Large intestine (tissue), 3 donors: ENCODE measurements around the gene POC5. TPM values are rescaled to one million over a fixed set of nuclear protein-coding genes. Genes with fewer than 3 reads are reported as not detected.
A peak's percentile ranks its signal among the peaks of the same experiment; 100 is the strongest.
"Not testable (repeated sequence)": the region's sequence is repeated elsewhere in the genome, so short reads cannot be mapped to it uniquely, and the experiment has no call there.

ENCODE experiments used
- DNase-seq, 2 donors: peaks; one replicate each; pipeline versions ENCODE4 v3.0.0 to v3.0.0-alpha.2; 2013
- H3K27ac ChIP-seq: one replicate; pipeline ENCODE4 v1.5.1; 2013; ENCODE audit warnings: low read length
- H3K27me3 ChIP-seq: 2 replicates; pipeline ENCODE4 v1.6.1; 2013; ENCODE audit warnings: low read length; ENCODE audit not compliant: control insufficient read depth, insufficient read depth
- H3K36me3 ChIP-seq: 2 replicates; pipeline ENCODE4 v1.6.1; 2013; ENCODE audit warnings: low read length; ENCODE audit not compliant: control insufficient read depth, insufficient read depth
- H3K4me1 ChIP-seq: one replicate; pipeline ENCODE4 v1.6.1; 2013; ENCODE audit warnings: low read length; ENCODE audit not compliant: control insufficient read depth, insufficient read depth
- H3K4me3 ChIP-seq: one replicate; pipeline ENCODE4 v1.5.1; 2013; ENCODE audit warnings: low read length
- H3K9me3 ChIP-seq: one replicate; pipeline ENCODE4 v1.6.1; 2013; ENCODE audit warnings: mild to moderate bottlenecking, low read depth, low read length, moderate library complexity; ENCODE audit not compliant: control insufficient read depth
- WGBS: methylation state at CpG from one replicate; pipeline ENCODE4 v1.1.5; 2013; ENCODE audit warnings: low lambda C conversion rate; ENCODE audit not compliant: insufficient coverage; 5-methylcytosine and 5-hydroxymethylcytosine counted together
- polyA plus RNA-seq: library from polyadenylated mRNA; unstranded; fragments of 120-200 nt; gene quantifications from one replicate; pipeline ENCODE4 v1.2.1, GENCODE V29; 2013

POC5 gene
- polyA plus RNA-seq, 1 donor: 10.5 TPM

DNA sequence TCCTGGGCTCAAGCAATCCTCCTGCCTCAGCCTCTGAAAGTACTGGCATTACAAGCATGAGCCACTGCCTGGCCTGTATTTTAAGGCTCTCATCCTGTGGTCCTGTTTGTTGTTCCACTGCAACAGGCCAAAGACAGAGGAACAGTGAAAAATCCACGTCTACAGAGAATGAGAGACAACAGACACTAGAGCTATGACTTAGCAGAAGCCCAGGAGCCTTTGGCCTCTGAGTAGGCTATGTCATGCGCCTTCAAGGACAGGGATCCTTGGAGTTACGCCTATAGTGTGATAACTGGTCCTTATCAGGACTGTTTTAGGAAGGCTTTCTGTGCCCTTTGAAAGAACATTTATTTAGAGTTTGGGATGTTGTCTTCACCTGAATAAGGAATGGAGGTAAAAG, 10.5 kb downstream of the POC5 start:
- H3K9me3 ChIP-seq: no peaks in the 10 kb centered on the region
- H3K36me3 ChIP-seq: peaks cover 17% of the 10 kb centered on the region
- H3K4me3 ChIP-seq: no peak overlapping the region
- H3K4me1 ChIP-seq: peaks cover 2% of the 10 kb centered on the region
- WGBS: no CpG with 5 or more reads among the region's 3 CpGs
- no peaks in the 10 kb centered on the region for H3K27me3 ChIP-seq
- peak overlapping the region; percentile 9 for H3K27ac ChIP-seq
- peak in 1 of 2 donors; percentile 24 for DNase-seq

DNA sequence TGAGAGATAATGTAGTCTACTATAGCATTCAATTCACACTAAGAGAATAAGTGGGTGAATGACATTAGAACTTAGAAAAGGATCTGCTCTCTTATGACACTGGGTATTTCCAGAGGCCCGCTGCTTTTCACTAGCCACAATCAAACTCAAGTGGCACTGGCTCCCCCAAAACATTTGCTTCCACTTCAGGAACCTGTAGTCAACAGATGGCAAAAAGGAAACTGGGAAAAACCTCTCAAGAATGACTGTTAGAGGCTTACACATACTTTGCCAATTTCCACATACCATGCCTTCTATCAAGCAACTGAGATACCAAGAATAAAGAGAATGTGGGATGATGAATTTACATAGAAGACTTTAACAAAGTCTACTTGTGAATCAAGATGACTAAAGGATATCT, 11.2 kb downstream of the POC5 start:
- Histone ChIP-seq H3K4me1 (peaks cover 2% of the 10 kb centered on the region), H3K9me3 (no peaks in the 10 kb centered on the region), H3K36me3 (peaks cover 16% of the 10 kb centered on the region), H3K27me3 (no peaks in the 10 kb centered on the region), H3K4me3 (no peak overlapping the region), H3K27ac (no peak overlapping the region)
- no peak for DNase-seq
- no CpG with 5 or more reads among the region's 1 CpG for WGBS

DNA sequence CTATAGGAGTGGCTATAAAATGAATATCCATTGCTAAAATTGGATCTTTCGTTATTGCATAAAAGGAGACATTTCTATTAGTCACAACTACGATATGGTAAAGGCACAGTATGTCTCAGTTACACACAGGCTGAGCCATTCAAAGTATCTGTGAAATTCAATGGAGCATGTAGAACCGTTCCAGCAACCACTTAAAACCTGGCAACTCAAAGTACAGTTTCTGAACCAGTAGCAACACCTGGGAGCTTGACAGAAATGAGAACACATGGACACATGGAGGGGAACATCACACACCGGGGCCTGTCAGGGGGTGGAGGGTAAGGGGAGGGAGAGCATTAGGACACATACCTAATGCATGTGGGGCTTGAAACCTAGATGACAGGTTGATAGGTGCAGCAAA, 15.4 kb downstream of the POC5 start:
- Histone ChIP-seq H3K9me3 (no peaks in the 10 kb centered on the region), H3K27me3 (no peaks in the 10 kb centered on the region), H3K4me1 (peaks cover 2% of the 10 kb centered on the region), H3K27ac (no peak overlapping the region), H3K36me3 (peaks cover 9% of the 10 kb centered on the region), H3K4me3 (no peak overlapping the region)
- WGBS: no CpG with 5 or more reads among the region's 4 CpGs
- no peak for DNase-seq

DNA sequence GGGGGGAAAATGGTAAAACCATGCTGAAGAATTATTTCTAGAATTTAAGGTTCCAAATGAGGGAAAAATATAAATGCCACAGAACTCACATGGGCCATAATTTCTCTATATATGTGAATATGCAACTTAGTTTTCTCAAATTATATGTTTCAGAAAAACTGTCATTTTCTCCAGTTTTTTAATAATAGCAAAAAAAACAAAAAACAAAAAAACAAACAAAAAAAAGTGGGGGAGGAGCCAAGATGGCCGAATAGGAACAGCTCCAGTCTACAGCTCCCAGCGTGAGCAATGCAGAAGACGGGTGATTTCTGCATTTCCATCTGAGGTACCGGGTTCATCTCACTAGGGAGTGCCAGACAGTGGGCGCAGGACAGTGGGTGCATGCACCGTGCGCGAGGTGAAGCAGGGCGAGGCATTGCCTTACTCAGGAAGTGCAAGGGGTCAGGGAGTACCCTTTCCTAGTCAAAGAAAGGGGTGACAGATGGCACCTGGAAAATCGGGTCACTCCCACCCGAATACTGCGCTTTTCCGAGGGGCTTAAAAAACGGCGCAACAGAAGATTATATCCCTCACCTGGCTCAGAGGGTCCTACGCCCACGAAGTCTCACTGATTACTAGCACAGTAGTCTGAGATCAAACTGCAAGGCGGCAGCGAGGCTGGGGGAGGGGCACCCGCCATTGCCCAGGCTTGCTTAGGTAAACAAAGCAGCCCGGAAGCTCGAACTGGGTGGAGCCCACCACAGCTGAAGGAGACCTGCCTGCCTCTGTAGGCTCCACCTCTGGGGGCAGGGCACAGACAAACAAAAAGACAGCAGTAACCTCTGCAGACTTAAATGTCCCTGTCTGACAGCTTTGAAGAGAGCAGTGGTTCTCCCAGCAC, 21.5 kb downstream of the POC5 start:
- H3K36me3 ChIP-seq, H3K27ac ChIP-seq, H3K27me3 ChIP-seq, H3K9me3 ChIP-seq, H3K4me3 ChIP-seq, DNase-seq, H3K4me1 ChIP-seq: not testable (repeated sequence)
- no CpG with 5 or more reads among the region's 22 CpGs for WGBS

DNA sequence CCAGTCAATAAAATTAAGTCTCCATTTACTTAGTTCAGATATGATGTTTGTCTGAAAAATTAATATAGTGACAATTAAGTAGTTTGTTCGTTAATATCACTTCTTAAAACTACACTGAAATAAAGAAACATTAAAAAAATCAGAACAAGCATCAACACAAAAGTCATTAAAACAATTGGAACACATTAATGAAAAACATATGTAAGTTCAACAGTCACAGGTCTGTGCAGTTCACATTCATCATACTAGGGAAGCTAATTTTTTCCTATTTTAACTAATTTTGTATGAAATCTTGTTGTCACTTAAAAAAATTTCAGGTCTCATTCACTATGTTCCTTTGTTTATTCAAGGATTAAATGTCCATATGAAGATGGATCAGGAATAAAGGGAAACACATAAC, 22.5 kb downstream of the POC5 start:
- WGBS: 78% methylated on average over 1 of the region's 1 CpG
- H3K36me3 ChIP-seq: peaks cover 14% of the 10 kb centered on the region
- no peak for DNase-seq
- no peaks in the 10 kb centered on the region for H3K27me3 ChIP-seq
- H3K27ac ChIP-seq: no peak overlapping the region
- no peaks in the 10 kb centered on the region for H3K4me1 ChIP-seq
- H3K4me3 ChIP-seq: no peak overlapping the region
- no peaks in the 10 kb centered on the region for H3K9me3 ChIP-seq

DNA sequence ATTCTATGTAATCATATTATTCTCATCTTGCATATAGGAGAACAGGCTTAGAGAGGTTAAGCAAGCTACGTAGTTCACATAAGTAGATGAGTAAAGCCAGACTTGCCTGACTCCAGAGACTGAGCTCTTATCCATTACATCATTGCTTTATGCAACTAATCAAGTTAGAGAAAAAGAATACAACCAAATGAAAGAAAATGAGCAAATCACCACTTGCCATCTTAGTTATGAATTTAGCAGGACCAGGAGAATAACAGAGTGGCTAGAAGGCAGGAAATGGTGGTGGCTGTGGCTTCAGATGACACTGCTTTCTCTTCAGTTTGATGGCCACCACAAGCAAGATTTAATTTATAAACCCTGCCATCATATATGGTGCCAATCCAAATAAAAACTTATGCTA, 26.6 kb downstream of the POC5 start:
- H3K27ac ChIP-seq: no peak overlapping the region
- no peaks in the 10 kb centered on the region for H3K9me3 ChIP-seq
- H3K27me3 ChIP-seq: no peaks in the 10 kb centered on the region
- WGBS: 100% methylated on average over 1 of the region's 1 CpG
- H3K4me3 ChIP-seq: no peak overlapping the region
- H3K36me3 ChIP-seq: peaks cover 19% of the 10 kb centered on the region
- no peaks in the 10 kb centered on the region for H3K4me1 ChIP-seq
- no peak for DNase-seq

DNA sequence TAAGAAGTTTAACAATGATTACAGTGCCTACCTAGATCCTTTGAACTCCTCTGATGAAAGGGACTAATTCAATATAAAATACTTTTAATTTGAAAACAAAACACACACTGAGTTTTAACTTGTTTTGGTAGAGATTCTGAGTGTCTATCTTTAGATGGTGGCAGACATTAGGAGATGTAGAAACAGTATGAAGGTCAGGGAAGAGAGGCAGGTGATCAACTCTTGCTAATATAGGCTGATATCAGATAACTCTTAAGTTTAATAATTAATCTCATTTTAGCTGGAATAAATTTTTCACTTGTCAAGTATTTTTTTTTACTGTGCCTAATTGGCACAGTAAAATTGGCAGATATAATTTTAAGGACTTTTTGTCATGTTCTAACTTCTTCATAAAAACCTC, 30.8 kb downstream of the POC5 start:
- Histone ChIP-seq H3K36me3 (peaks cover 22% of the 10 kb centered on the region), H3K27ac (no peak overlapping the region), H3K9me3 (no peaks in the 10 kb centered on the region), H3K27me3 (no peaks in the 10 kb centered on the region), H3K4me1 (no peaks in the 10 kb centered on the region), H3K4me3 (no peak overlapping the region)
- DNase-seq: no peak

DNA sequence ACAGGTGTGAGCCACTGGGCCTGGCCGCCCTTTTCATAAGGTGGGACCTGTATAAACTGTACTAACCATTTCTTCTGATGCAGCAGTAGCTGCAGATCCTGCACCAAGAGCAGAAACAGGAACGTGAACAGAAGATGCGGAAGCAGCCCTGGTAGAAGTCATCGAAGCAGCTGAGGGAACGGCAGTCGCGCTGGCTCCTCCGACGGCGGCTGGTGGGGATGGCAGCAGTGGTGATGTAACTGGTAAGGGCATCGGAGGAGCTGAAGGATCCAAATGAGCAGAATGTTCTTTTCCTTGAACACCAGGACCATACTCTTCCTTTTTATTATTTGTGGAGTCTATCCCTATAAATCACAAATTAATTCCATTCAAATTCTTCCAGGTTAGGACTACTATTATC, 32.1 kb downstream of the POC5 start:
- Histone ChIP-seq H3K27ac (no peak overlapping the region), H3K36me3 (peaks cover 14% of the 10 kb centered on the region), H3K4me1 (no peaks in the 10 kb centered on the region), H3K27me3 (no peaks in the 10 kb centered on the region), H3K9me3 (no peaks in the 10 kb centered on the region), H3K4me3 (no peak overlapping the region)
- 100% methylated on average over 3 of the region's 11 CpGs for WGBS
- DNase-seq: no peak

DNA sequence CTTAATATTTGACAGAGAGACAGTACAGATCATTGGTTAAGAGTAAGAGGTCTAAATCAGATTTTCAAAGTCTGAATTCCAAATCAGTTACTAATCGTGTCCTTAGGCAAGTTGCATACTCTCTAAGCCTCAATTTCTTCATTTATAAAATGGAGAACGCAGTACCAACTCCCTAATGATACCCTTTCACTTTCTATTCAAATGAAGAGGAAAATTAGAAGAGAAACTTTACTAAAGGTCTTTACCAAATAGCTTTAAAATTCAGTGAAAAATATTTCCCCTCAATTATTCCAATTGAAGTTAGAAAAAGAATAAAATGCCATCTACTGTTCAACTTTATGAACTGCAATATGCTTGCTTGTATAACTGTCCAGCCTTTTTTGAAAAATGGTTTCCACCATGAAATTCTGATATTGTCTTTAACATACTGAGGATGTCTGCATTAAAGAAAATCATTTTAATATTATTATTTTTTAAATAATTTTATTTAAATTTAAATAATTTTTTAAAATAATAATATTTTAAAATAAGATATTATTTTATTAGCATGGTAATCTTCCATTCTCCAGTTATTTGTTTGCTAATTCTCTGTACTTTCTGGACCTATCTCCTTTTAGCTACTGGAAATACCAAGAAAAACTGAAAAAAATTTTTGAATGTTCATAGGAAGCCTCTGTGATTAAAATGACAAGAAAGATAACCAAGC, 36.0 kb downstream of the POC5 start:
- Histone ChIP-seq H3K27me3 (no peaks in the 10 kb centered on the region), H3K9me3 (no peaks in the 10 kb centered on the region), H3K27ac (no peak overlapping the region), H3K36me3 (peaks cover 8% of the 10 kb centered on the region), H3K4me1 (no peaks in the 10 kb centered on the region), H3K4me3 (no peak overlapping the region)
- 80% methylated on average over 2 of the region's 2 CpGs for WGBS
- DNase-seq: peak in 1 of 2 donors; percentile 35

DNA sequence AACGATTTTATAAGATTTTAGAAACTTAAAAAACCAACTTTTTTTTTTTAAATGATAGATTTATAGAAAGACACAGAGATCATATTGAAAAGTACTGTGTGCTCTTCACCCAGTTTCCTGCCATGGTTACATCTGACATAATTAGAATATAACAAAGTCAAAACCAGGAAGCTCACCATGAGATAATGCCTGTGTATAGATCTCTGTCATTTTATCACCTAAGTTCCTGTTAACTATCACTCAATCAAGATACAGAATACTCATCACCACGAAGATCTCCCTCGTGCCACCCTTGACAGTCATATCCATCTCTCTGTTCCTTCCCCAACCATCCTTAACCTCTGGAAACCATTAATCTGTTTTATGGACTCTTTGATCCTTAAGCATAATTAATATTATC, 39.1 kb downstream of the POC5 start:
- no peak overlapping the region for H3K4me3 ChIP-seq
- H3K4me1 ChIP-seq: no peaks in the 10 kb centered on the region
- peak in 1 of 2 donors; percentile 9 for DNase-seq
- H3K36me3 ChIP-seq: peaks cover 10% of the 10 kb centered on the region
- H3K27ac ChIP-seq: peak overlapping the region; percentile 2
- WGBS: 59% methylated on average over 3 of the region's 3 CpGs
- no peaks in the 10 kb centered on the region for H3K9me3 ChIP-seq
- H3K27me3 ChIP-seq: no peaks in the 10 kb centered on the region
